ENCODE results near the gene PRG2. TPM values are rescaled to one million over a fixed set of nuclear protein-coding genes. Genes with fewer than 3 reads are reported as not detected.

PRG2 gene
- under 1 TPM; 0.33 to 0.68 TPM for total RNA-seq

- H3K9me3 Mint-ChIP-seq: no peaks in the 10 kb centered on the region
- H3K36me3 Mint-ChIP-seq (ENCODE audit: low read depth): no peaks in the 10 kb centered on the region
- no peak within 1 kb of the TSS for H3K27ac Mint-ChIP-seq
- H3K4me1 Mint-ChIP-seq: peaks cover 5% of the 10 kb centered on the region
- CTCF ChIA-PET: no interaction called here
- H3K27me3 Mint-ChIP-seq: no peaks in the 10 kb centered on the region
- H3K4me3 Mint-ChIP-seq: no peak within 1 kb of the TSS
- POLR2A ChIA-PET: no interaction called here
- DNase-seq: no peak
These were observed at the start of gene PRG2 for GRCh38 chr11:57390535-57390934. TSS of gene PRG2 (minus strand) at chr11:57390650. CDS start at chr11:57389944, 706 bp downstream.

DNA sequence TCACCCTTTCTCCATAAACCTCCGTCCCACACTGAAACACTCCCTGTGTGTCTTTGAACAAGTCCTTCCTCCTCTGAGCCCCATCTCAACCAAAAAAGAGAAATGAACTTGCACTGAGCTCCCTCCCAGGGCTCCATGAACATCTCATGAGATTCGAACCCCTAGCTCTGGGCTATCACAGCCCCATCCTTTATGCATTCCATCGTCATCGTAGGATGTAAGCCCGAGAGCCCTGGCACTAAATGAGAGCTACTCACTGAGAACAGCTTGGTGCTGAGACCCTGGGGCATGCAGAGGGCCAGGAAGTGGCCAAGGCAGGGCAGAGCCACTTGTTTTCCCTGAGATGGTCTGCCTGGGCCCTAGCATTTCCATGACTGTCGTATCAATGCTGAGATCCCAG is 49.3 kb upstream of the PRG2 start:
- ChIA-PET POLR2A (no interaction called here), CTCF (interaction anchor here (1.0 kb wide), 1 partner anchor 12 kb away, joined by 3 read pairs; the partner anchor contains the start of gene SLC43A3)
- H3K27ac Mint-ChIP-seq: no peak overlapping the region
- H3K36me3 Mint-ChIP-seq (ENCODE audit: low read depth): no peaks in the 10 kb centered on the region
- H3K9me3 Mint-ChIP-seq: no peaks in the 10 kb centered on the region
- H3K4me3 Mint-ChIP-seq: no peak overlapping the region
- no peak for DNase-seq
- peaks cover 6% of the 10 kb centered on the region for H3K27me3 Mint-ChIP-seq
- H3K4me1 Mint-ChIP-seq: no peaks in the 10 kb centered on the region

GRCh38 chr11:57438345-57439285 is 48.2 kb upstream of the PRG2 start:
- ChIA-PET CTCF (interaction anchor here (2.7 kb wide), 1 partner anchor 20 kb away, joined by 16 read pairs; the partner anchor contains the start of gene RTN4RL2), POLR2A (no interaction called here)
- Mint-ChIP-seq H3K4me3 (no peak overlapping the region), H3K27ac (no peak overlapping the region), H3K9me3 (no peaks in the 10 kb centered on the region), H3K36me3 (ENCODE audit: low read depth) (no peaks in the 10 kb centered on the region), H3K4me1 (no peaks in the 10 kb centered on the region), H3K27me3 (peaks cover 5% of the 10 kb centered on the region)
- no peak for DNase-seq

GRCh38 chr11:57436031-57436430 is 45.6 kb upstream of the PRG2 start:
- POLR2A ChIA-PET: interaction anchor here (1.1 kb wide), 1 partner anchor 9 kb away, joined by 3 read pairs; the partner anchor contains the start of gene SLC43A3
- CTCF ChIA-PET: no interaction called here
- Mint-ChIP-seq H3K4me1 (peaks cover 9% of the 10 kb centered on the region), H3K4me3 (no peak overlapping the region), H3K27me3 (peaks cover 5% of the 10 kb centered on the region), H3K9me3 (no peaks in the 10 kb centered on the region), H3K27ac (no peak overlapping the region), H3K36me3 (ENCODE audit: low read depth) (no peaks in the 10 kb centered on the region)
- no peak for DNase-seq

GRCh38 chr11:57434640-57435546 is 44.4 kb upstream of the PRG2 start:
- H3K4me3 Mint-ChIP-seq: no peak overlapping the region
- H3K27me3 Mint-ChIP-seq: peaks cover 5% of the 10 kb centered on the region
- H3K4me1 Mint-ChIP-seq: peaks cover 9% of the 10 kb centered on the region
- ChIA-PET POLR2A (no interaction called here), CTCF (interaction anchor here (0.6 to 1.8 kb wide), 4 partner anchors 22 to 85 kb away, joined by 3 to 4 read pairs (median 3); no protein-coding TSS in a partner anchor)
- H3K36me3 Mint-ChIP-seq (ENCODE audit: low read depth): no peaks in the 10 kb centered on the region
- H3K9me3 Mint-ChIP-seq: no peaks in the 10 kb centered on the region
- no peak for DNase-seq
- no peak overlapping the region for H3K27ac Mint-ChIP-seq

DNA sequence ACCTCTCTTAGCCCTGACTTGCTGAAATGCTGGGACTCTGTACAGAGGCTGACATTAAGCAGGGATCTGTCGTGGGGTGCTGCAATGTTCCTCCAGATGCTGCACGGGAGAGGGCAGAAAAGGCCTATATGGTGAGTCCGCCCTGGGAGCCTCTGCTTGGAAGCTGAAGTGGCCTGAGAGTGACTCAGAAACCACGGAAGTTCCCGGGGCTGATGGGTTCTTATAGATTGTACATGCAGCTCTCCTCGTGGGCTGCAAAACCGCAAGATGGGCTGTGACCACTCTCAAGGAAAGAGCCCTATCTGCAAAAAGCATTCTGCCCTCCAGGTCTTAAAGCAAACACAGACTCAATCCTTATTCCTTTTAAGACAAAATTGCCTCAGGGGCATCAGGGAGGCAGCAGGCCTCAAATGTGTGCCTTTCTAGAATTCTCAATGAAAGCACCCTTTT is 42.3 kb upstream of the PRG2 start:
- Mint-ChIP-seq H3K36me3 (ENCODE audit: low read depth) (no peaks in the 10 kb centered on the region), H3K27ac (no peak overlapping the region), H3K4me1 (peaks cover 9% of the 10 kb centered on the region), H3K27me3 (peaks cover 17% of the 10 kb centered on the region), H3K9me3 (no peaks in the 10 kb centered on the region), H3K4me3 (no peak overlapping the region)
- ChIA-PET POLR2A (no interaction called here), CTCF (interaction anchor here (0.8 kb wide), 1 partner anchor 25 kb away, joined by 3 read pairs; no protein-coding TSS in a partner anchor)
- DNase-seq: no peak

GRCh38 chr11:57432149-57432561 is 41.7 kb upstream of the PRG2 start:
- Mint-ChIP-seq H3K27ac (no peak overlapping the region), H3K4me3 (no peak overlapping the region), H3K27me3 (peaks cover 17% of the 10 kb centered on the region), H3K9me3 (no peaks in the 10 kb centered on the region), H3K36me3 (ENCODE audit: low read depth) (no peaks in the 10 kb centered on the region), H3K4me1 (peaks cover 15% of the 10 kb centered on the region)
- ChIA-PET POLR2A (no interaction called here), CTCF (interaction anchor here (2.2 kb wide), 1 partner anchor 28 kb away, joined by 8 read pairs; the partner anchor contains the start of gene RTN4RL2)
- DNase-seq: no peak

DNA sequence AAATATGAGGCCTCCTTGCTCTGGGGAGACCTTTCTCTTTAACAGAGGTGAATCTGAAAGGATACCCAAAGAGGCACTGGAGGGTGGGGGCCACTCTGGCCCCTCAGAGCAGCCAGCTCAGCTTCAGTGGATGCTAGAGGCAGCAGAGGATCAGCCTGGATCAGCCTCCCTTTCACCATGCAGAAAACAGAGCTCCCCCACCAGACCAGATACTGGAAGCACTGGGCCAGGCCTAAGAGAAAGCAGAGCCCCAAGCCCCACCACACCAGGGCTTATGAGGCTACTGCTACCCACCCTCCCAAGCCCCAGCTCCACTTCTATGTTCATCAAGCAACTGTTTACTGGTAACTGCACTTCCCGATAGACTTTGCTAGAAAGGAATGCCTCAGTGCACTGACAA is 40.5 kb upstream of the PRG2 start:
- Mint-ChIP-seq H3K27me3 (peaks cover 17% of the 10 kb centered on the region), H3K4me1 (peaks cover 24% of the 10 kb centered on the region), H3K36me3 (ENCODE audit: low read depth) (peaks cover 6% of the 10 kb centered on the region), H3K9me3 (no peaks in the 10 kb centered on the region), H3K27ac (no peak overlapping the region), H3K4me3 (no peak overlapping the region)
- CTCF ChIA-PET: interaction anchor here (2.2 to 2.4 kb wide), 2 partner anchors 27 to 29 kb away, joined by 8 to 13 read pairs; partner anchors contain the start of gene RTN4RL2
- no peak for DNase-seq
- POLR2A ChIA-PET: no interaction called here

DNA sequence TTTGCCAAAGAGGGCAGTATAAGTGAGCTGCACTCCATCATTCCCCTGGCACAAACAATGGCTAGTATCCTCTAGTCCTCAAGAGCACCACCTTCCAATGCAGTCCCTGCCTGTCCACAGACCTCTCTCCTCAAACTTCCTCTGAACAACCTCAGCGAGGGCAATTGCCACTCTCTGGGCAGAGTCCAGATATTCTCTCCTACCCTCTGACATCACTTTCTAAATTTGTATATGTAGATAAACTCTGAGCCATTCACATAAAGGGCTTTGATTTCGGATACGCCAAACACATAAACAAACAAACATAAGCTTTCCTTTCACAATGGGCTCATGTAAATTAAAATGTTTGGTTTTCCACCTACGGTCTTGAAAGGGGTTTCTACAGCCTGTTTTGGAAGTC is 39.5 kb upstream of the PRG2 start:
- DNase-seq: no peak
- POLR2A ChIA-PET: interaction anchor here (0.6 kb wide), 1 partner anchor 28 kb away, joined by 3 read pairs; no protein-coding TSS in a partner anchor
- H3K4me1 Mint-ChIP-seq: peaks cover 34% of the 10 kb centered on the region
- no peak overlapping the region for H3K4me3 Mint-ChIP-seq
- H3K36me3 Mint-ChIP-seq (ENCODE audit: low read depth): peaks cover 13% of the 10 kb centered on the region
- CTCF ChIA-PET: interaction anchor here (1.2 to 2.4 kb wide), 3 partner anchors 28 to 64 kb away, joined by 3 to 13 read pairs (median 8); partner anchors contain the start of gene RTN4RL2
- H3K27ac Mint-ChIP-seq: no peak overlapping the region
- H3K27me3 Mint-ChIP-seq: peaks cover 14% of the 10 kb centered on the region
- H3K9me3 Mint-ChIP-seq: no peaks in the 10 kb centered on the region

- no peak overlapping the region for H3K4me3 Mint-ChIP-seq
- H3K27ac Mint-ChIP-seq: no peak overlapping the region
- H3K27me3 Mint-ChIP-seq: peaks cover 12% of the 10 kb centered on the region
- ChIA-PET CTCF (interaction anchor here (2.4 kb wide), 1 partner anchor 29 kb away, joined by 13 read pairs; no protein-coding TSS in a partner anchor), POLR2A (interaction anchor here (1.2 to 2.5 kb wide), 2 partner anchors 11 to 28 kb away, joined by 4 to 10 read pairs; no protein-coding TSS in a partner anchor)
- no peak for DNase-seq
- peaks cover 26% of the 10 kb centered on the region for H3K36me3 Mint-ChIP-seq (ENCODE audit: low read depth)
- peaks cover 47% of the 10 kb centered on the region for H3K4me1 Mint-ChIP-seq
- no peaks in the 10 kb centered on the region for H3K9me3 Mint-ChIP-seq
These were observed 38.2 kb upstream of the PRG2 start for GRCh38 chr11:57428643-57429042.

DNA sequence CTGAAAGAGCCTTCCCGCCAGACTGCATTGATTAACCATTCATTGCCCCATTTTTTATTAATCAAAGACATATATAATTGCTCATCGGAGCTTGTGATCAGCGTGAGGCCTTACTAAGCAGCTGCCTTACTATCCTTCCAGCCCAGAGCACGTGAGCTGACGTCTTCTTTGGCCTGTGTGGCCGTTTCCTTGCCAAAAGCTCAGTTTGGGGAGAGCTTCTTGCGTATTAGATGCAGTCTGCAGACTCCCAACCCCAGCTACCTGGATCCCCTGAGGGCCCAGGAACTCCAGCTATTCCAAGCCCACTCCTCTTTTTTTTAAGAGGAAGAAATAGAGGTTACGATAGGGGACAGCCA is 37.3 kb upstream of the PRG2 start:
- H3K27me3 Mint-ChIP-seq: peaks cover 12% of the 10 kb centered on the region
- peaks cover 53% of the 10 kb centered on the region for H3K4me1 Mint-ChIP-seq
- ChIA-PET POLR2A (interaction anchor here (0.8 to 4.9 kb wide), 4 partner anchors 10 to 87 kb away, joined by 3 to 19 read pairs (median 7); partner anchors contain the start of gene SLC43A1), CTCF (interaction anchor here (0.9 to 4.2 kb wide), 5 partner anchors 12 to 373 kb away, joined by 3 to 30 read pairs (median 3); no protein-coding TSS in a partner anchor)
- peaks cover 36% of the 10 kb centered on the region for H3K36me3 Mint-ChIP-seq (ENCODE audit: low read depth)
- H3K9me3 Mint-ChIP-seq: no peaks in the 10 kb centered on the region
- H3K27ac Mint-ChIP-seq: peak overlapping the region; percentile 92
- DNase-seq: no peak
- peak overlapping the region; percentile 88 for H3K4me3 Mint-ChIP-seq
